Dermis microvascular lymphatic vessel endothelial cell (primary cell): Measurements from ENCODE around the gene AJUBA. TPM values are rescaled to one million over a fixed set of nuclear protein-coding genes. Genes with fewer than 3 reads are reported as not detected.
"Not testable (repeated sequence)": the region's sequence is repeated elsewhere in the genome, so short reads cannot be mapped to it uniquely, and the experiment has no call there.

Source experiments
- DNase-seq, 2 donors: peaks; one replicate each; pipeline versions ENCODE4 v3.0.0 to v3.0.0-alpha.2; 2010; ENCODE audit warnings: low read depth in 2 of 2
- total RNA-seq: library from RNA; depleted of rRNA; stranded (reverse); fragments of >200 nt; gene quantifications from 2 replicates; pipeline ENCODE4 v1.2.1, GENCODE V29; 2014

Gene AJUBA
- total RNA-seq, 1 donor from 2014 or later = 35.7 TPM

DNA sequence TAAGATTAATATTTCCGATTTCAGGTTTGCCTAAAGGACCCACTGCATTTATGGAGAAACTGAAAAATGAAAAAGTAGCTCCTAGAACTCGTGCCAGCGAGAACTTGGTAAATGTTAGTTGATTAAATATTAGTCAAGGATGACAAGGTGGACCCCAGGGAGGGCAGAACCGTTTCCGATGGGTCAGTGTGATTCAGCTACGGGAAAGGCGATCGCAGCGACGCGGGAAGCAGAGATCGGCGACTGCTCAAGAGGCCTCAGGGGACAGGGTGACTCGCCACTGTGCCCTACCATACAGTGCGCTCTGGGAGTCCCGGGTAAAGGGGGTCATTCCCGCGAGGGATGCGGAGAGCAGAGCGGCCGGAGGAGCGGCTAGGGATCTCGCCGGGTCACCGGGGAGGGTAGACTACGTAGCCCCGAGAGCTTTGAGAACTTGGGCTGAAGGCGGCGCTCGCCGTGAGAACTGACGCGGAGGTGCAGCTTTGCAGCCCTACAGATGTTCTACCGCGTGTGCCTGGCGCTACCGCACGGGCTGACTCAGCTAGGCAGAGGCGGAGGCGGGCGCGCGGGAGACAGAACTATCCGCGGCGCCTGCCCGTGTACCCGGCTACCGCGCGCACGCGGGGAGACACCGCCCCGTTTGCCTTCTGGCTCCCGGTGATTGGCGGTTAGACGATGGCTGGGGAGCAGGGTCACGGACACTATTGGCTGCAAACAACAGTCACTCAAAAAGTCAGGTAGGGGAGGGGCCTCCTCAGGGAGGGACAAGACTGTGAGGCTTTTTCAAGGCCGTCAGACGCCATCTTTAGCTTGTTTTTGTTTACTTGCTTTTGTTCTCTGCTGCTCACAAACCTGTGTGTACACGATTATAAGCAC, 24.4 kb upstream of the AJUBA start:
- peak; percentile 93 to 98 for DNase-seq

DNA sequence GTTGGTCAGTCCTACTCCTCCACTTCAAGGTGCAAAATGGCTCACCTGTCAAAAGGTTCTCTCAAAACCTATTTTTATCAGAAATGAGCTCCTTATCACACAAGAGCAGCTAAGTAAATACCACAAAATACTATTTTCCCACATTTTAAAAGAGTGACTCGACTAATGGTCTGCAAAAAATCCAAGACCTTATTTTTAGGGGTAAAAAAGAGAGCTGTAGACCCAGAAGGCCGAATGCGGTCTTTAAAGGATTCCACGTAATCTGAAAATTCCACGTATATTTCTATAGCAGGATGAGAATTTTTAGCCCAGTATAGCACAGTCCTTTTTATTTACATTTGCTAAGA, 23.8 kb upstream of the AJUBA start:
- DNase-seq = no peak

DNA sequence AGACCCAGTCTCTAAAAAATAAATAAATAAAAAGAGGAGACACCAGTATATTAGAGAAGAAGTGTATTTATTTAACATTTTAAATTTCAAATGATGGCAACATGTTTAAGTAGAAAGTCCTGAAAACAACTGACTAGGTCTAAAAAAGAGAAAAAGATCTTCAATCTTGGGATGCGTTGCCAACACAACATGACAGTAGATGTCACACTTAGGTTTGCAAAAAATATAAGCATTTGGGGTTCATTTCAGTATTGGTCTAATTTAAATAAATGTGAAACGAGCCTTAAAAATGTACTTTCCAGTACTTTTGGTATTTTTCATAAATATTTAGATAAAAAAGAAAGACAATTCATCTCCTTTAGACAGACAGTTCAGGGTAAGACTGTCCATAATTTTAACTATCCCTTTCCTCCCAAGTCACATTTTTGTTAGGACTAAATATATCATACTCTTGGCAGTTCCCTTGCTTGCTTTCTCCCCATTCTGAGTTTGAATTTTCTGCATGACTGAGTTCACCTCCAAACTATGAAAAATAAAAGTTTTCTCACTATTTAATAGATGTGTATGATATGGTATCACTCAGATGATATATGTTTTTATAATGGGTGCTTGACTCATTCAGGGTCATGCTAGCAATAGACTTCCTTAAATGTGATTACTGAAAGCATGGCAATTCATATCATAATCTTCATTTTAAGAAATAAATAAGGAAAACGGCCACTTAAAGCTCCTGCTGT, 23.3 kb upstream of the AJUBA start:
- DNase-seq = no peak

DNA sequence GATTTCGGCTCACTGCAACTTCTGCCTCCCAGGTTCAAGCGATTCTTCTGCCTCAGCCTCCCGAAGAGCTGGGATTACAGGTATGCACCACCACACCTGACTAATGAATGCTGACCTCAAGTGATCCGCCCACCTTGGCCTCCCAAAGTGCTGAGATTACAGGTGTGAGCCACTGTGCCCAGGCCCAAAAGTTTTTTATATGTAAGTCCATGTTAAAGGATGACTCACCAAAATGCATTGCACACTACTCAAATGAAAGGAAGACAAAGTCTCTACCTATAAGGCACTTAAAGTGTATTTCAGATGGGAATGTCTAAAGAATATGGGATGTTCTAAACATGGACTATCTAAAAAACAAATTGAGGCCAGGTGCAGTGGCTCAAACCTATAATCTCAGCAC, 21.9 kb upstream of the AJUBA start:
- DNase-seq = not testable (repeated sequence)

DNA sequence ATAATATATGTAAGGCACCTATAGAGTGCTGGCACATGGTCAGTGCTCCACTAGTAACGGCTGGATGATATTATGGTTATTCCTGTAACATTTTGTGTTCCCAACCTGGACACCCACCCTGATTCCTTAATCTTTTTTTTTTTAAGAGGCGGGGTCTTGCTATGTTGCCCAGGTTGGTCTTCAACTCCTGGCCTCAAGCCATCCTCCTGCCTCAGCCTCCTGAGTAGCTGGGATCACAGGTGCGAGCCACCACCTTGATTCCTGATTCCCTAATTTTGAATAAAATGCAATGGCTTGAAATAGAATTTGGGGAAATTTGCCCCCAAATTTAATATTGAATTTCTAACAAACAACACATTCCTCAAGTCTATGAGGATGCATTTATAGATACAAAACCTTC, 20.2 kb upstream of the AJUBA start:
- no peak for DNase-seq

DNA sequence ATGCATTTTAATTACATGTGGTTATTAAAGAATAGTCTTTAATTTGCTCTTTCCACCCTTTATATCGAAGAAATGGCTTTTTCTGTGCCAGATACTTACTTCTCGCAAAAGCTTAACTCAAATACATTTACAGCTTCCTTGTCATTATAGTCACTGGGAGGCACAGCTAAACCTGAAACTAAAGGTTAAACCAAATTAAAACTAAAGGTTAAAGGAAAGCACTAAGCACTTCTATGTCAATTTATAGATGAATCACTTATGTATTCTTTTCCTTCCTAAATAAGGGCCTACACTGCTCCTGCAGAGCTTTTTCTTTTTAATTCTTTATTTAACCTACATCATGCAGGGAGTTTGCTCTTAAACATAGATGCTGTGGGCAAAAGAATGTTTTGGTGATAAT, 18.5 kb upstream of the AJUBA start:
- no peak for DNase-seq

DNA sequence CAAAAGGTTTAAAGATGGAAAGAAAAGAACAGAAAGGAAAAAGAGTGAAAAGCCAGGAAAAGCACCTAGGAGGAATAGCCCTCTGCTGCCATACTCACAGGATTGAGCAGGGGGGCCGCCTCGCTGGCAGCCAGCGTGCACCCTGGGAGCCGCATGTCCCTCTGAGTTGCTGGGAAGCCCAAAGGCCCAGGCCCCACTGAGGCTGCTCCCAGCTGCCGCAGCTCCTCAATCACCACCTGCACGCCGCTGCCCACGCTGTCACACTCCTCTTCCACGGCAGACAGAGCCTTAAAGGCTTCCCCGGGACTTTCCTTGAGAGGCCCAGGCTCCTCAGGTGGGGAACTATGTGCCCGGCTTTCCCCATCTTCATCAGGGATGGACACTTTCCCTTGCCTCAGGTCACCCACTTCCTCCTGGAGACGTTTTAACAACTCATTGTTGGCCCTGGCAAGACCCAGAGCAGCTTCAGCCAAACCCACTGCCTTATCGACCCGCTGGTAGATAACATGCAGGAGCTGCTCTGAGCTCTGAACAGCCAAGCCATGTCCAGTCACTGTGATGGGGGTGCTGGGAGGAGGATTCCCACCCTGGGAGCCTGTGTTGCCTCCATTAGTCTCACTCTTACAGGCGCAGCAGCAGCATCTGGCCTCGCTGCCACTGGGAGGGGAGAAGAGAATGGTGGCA, 16.1 kb upstream of the AJUBA start:
- no peak for DNase-seq

DNA sequence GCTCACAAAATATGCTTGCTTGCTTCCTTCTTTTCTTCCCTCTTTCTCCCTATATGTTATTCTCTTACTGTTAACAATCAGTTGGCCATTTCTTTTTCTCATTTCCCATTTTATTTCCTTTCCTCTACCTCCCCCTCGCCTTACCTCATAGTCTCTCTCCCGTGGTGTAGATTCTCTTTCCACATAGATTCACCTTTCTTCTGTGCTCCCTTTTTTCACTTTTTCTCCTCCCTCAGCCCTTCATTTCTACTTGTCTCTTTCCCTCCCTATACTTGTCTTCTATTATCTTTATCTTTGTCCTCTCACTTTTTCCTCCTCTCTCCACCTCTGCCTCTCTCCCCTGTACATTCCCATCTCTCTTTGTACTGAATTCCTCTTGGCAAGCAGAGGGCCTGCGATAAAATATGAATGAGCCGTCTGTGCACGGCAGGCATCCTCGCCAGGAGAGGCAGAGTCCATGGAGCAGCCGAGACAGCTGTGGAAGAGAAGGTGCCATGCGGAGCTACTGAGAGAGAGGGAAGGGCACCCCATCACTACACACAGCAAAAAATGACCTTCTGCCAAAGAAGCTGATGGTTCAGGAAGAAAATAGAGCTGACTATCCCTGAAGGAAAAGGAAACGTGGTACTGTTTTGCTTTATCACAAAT, 15.4 kb upstream of the AJUBA start:
- no peak for DNase-seq

DNA sequence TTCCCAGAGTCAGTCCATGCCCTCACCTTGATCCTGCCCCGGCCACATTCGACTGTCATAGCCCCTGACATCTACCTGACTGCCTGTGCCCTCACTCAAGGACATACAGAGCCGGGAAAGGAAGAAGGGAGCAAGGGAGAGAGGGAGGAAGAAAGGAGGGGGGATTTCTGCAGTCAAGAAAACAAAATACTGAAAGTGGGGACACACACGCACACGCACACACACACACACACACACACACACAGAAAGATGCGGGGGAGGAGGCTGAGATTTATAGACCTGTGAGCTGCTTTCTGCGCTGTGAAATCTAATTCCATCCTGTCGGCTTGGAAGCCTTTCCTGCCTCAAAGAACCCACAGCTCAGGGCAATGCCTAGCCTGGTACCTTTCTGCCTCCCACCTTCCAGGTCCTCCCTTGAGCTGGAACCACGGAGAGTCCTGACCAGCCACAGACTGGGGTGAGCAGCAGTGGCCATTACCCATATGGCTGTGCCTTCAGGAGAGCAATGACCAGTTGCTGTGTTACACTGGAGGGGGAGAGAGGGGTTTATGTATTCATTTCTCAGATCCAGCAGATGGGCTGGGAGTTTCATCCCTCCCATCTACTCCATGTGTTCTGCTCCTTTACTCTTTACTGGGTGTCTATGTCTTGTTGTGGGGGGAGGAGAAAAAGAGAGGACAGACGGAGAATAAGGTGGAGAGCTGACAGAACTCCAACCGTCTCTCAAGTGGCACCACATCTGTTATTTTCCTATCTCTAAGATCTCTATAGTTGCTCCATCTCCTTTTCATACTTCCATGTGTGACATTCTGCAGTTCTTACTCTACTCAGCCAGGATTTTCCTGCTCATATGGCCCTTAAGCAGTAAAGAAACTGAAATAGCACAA, 14.7 kb upstream of the AJUBA start:
- DNase-seq = no peak

DNA sequence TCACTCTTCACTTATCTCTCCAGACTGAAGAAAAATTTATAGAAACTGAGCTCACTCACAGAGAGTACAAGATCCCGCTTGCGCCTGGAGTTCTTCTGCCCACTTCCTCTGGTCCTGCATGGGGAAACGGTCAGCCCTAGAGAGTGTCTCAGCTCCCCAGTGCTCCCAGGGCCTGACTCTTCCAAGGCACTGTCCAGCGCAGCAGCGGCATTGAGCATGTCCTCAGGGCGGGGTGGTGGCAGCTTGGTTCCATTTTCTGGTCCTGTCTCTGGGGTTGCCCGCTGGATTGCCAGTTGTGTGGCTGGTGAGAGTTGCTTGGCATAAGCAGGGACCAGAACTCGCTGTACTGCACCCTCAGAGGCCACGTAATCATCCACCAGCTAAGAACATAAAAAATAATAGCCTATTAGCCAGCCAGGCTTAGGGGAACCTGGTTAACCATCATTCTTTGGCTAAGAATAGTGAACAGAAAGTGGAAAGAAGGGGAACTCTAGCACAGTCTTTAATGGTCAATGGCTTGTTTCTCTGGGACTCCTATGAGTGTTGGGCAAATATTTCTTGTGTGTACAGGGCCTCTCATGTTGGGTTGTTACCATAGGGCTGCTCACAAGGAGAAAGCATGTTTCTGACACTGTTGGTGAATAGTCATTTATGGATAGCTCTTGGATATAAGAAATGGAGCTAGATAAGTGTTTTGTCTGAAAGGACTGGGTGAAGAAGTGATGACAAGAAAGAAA, 13.7 kb upstream of the AJUBA start:
- DNase-seq = no peak

DNA sequence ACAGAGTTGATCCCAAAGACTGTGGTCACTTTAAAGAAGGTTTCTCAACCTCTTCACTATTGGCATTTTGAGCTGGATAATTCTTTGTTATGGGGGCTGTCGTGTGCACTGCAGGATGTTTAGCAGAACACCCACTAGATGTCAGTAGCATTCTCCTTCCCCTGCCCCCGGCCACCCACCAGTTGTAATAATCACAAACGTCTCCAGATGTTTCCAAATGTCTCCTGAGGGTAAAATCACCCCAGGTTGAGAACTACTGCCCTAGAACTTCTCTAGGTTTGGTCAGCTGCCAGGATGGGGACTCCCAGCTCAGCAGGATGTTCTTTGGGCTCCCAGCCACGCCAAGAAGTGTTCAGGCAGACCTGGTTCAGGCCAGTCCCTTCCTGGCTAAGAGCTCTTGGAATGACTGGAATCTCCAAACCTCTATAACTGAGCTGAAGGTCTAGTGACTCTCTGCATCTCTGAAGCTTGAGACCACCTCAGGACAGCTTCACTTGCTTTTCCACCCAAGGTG, 12.5 kb upstream of the AJUBA start:
- DNase-seq = peak in 1 of 2 donors; percentile 59

DNA sequence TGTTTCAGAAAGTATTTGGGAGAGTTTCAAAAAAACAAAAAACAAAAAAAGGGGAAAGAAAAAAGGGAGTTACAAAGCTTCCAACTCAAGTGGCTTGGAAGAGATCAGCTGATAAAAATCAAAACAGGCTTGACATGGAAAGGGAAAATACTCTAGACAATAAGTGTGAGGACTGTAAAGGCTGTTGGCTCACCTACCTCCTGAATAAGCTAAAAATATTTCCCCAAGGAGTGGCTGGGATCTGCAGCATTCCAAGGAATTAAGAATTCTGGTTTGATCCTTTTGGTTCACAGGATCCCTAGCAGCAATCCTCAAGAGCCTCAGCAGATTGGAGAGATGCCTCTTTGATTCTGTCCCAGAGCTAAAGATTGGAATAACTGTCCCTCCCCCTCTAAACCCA, 11.2 kb upstream of the AJUBA start:
- no peak for DNase-seq

DNA sequence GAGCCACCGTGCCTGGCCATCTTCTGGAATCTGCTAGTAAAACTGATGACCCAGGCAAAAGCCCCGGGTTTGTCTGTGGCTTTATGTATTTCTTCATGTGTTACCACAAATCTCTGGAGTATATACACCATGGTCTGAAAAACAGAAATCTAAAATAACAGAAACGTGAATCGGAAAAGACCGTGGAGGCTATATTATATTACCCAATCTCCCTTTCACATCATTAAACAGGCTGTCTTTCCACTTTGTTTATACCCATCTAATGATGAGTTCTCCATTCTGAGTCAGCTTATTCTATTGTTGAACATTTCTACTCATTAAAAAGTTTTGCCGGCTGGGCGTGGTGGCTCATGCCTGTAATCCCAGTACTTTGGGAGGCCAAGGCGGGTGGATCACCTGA, 9.5 kb upstream of the AJUBA start:
- no peak for DNase-seq

DNA sequence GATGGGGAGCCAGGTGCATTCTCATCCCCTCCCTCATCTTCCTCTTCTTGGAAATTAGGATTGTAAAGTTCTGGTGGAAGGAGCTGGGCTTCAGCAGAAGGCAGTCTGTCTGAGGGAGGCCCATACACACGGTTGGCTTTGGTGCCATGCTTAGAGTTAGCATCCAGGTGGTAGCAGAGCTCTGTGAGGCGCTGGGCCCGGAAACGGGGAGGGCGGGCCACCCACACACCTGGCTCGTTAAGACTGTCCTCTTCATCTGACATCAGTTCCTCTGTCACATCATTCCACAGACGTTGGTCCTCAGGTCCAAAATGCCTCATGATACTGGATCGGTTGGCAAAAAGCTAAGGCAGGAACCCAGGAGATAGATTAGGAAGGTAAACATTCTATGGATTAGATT, 4.9 kb upstream of the AJUBA start:
- no peak for DNase-seq

DNA sequence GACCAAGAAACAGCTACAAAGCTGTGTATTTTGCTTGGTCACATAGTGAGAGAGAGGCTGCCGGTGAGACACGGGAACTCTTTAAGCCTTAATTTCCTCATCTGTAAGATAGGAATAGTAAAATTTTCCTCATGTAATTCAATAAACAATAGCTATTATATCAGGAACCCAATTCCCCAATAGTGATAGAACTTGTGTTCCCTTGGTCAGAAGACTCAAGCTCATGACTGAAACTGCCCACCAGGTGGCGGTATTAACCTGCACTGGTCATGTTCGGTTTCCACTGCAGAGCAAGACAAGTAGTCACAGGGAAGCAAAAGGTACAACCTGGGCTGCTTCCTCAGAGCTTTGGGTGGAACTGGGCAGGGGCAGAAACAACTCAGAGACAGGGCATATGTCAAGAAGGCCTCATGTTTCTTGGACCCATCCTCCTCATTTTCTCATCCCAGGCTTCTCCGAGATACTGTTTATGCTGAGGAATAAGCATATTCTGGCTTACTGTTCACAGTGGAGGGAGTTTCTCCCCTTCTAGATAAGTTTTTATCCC, 4.2 kb upstream of the AJUBA start:
- DNase-seq = peak; percentile 84 to 86

DNA sequence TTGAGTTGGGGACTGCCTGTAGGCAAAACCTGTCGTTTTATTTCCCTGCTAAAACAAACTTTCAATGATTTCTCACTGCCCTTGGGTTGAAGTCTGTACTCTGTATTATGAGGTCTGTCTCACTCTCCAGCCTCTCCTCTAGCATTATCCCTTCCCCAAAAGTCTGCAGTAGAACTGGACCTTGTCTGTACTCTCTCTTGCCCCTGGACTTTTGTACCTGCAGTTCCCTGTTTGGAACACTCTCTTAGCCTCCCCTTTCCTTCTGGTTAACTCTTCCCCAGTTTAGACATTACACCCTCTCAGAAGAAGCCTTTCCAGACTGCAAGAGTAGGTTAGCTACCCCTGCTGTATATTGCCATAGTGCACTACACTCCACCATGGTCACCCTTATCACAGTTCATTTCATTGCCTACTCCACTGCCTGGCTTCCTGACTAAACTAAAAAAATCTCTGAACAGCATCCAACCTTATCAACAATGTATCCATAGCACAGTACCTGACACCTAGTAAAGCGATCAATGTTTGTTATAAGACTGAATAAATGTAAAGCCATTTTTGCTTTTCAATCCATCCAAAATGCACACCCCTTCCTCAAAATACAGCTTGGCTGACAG, 3.6 kb upstream of the AJUBA start:
- DNase-seq = no peak

DNA sequence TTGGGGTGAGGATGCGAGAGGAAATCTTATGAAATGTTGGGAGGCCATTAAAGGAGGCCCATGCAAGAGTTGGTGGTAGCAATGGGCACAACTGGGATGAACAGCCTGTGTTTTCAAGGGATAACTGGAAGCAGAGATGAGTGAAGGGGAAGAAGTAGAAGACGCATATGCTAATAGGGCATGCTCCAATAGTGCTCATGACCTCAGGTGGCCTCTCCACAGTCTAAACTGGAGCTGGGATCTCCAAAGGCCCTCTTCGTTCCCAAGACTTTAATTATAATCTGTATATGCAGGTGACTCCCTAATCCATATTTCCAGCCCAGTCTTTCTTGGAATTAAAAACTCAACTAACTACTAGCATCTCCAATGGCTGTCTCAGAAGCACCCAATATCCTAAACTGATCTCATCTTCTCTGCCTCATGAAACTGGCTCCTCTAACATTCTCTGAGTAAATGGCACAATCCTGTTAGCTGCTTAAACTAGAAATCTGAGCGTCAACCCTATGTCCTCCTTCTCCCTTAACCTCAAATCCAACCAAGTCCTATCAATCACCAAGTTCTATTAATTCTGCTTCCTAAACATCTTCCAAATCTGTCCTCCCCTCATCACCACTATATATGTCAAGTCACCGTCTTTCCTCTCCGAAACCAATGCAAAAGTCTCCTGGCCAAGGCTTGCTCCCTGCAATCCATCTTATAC, 2.8 kb upstream of the AJUBA start:
- no peak for DNase-seq

DNA sequence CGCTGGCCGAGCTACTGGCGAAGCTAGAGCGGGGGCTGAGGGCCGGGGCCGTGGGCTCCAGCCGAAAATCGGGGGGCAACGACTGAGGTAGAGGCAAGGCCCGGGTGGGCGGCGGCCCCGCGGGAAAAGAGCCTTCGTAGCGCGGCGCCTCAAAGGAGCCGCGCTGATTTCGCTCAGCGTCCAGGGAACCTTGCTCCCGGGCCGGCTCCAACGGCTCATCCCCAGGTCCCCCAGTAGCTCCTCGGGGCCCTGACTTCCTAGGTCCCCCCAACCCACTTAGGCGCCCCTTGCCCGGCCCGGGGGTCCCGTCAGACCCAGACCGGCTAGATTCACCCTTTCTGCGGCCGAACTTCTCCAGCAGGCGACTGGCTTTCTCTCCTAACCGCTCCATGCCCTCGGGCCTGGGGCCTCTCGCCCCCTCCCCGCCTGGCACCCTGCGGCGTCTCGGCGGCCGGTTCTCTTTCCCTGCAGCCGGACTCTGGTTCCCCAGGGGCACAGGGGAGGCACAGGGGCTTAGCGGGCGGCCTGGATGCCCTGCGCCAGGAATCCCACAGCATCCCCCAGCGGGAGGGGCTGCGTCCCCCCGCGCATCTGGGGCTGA, 375 bp downstream of the AJUBA start:
- no peak for DNase-seq
